SH-SY5Y (cell line): ENCODE measurements around the gene ACP4.

ENCODE experiments used
- GATA2 ChIP-seq: IDR thresholded peaks from 2 replicates; pipeline ENCODE4 v1.6.1; 2011; ENCODE audit warnings: mild to moderate bottlenecking, low read depth, low read length
- GATA3 ChIP-seq: IDR thresholded peaks from 2 replicates; pipeline ENCODE4 v1.6.1; 2011; ENCODE audit warnings: low read depth, mild to moderate bottlenecking, low read length, moderate library complexity

DNA sequence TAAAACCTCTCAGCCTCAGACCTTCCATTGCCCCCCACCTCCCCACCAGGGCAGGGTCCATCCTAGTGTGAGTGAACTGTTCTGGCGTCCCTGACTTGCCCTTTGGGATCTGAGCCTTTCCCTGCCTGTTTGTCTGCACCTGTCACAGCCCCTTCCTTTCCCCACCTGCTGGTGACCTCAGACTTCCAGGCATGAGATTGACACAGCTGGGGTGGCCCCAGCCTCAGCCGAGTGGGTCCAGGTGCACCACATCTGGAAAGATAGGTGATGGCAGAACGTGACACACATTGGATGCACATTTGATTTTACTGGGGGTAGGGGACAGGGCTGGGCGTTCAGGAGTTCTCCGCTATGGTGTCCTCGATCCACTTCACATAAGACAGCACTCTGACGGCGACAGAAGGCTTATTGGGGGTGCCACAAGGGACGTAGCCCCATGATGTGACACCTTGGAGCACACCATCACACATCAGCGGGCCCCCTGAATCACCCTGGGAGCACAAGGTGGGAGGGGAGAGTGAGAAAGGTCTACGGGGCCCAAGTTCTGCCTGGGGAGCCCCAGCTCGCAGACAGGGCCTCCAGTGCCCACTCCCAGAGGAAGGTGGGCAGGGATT, 28.8 kb downstream of the ACP4 start:
- TF ChIP-seq GATA2 (no peak), GATA3 (no peak)
